Natural killer cell treated with Interleukin-12 subunit alpha and Interleukin-12 subunit beta and Interleukin-15 and Interleukin-18, amount 100 ng/mL, for 72 hours (primary cell): ENCODE data around the gene MGAT5B. TPM values are rescaled to one million over a fixed set of nuclear protein-coding genes. Genes with fewer than 3 reads are reported as not detected.

Experiments
- ATAC-seq, 2 donors: fragments of 150-1000 bp; cut with Tn5 transposase in 1 of 2; sonication (Bioruptor Pico), chemical (Tn5 transposase) in 1 of 2; 2 replicates each; pipeline ENCODE4 v1.10.0; 2021
- DNase-seq: peaks from one replicate; pipeline ENCODE4 v3.0.0; 2022; ENCODE audit warnings: low spot score
- H3K27ac Mint-ChIP-seq, 2 donors: 1 replicate in 1 of 2; 2 replicates in 1 of 2; pipeline ENCODE4 v1.8.0; 2022; ENCODE audit warnings: mixed read lengths in 2 of 2, mild to moderate bottlenecking in 1 of 2, moderate library complexity in 1 of 2
- H3K27me3 Mint-ChIP-seq, 2 donors: 1 replicate in 1 of 2; 2 replicates in 1 of 2; pipeline ENCODE4 v1.8.0; 2022; ENCODE audit warnings: mixed read lengths in 2 of 2
- H3K36me3 Mint-ChIP-seq: one replicate; pipeline ENCODE4 v1.8.0; 2022; ENCODE audit warnings: mixed read lengths
- H3K4me1 Mint-ChIP-seq, 2 donors: 1 replicate in 1 of 2; 2 replicates in 1 of 2; pipeline ENCODE4 v1.8.0; 2022; ENCODE audit warnings: low read depth in 2 of 2, mixed read lengths in 2 of 2, mild to moderate bottlenecking in 1 of 2
- H3K4me3 Mint-ChIP-seq: one replicate; pipeline ENCODE4 v1.8.0; 2022; ENCODE audit warnings: mixed read lengths
- H3K9me3 Mint-ChIP-seq: 2 replicates; pipeline ENCODE4 v1.8.0; 2022; ENCODE audit warnings: mixed read lengths
- total RNA-seq, 2 donors: library from RNA; stranded (reverse); gene quantifications; one replicate each; pipeline ENCODE4 v1.2.3, GENCODE V29; 2022

Gene MGAT5B
- total RNA-seq, 2 donors from 2014 or later, result 0.59 TPM; not detected in 1

GRCh38 chr17:76952402-76952801, 84.2 kb downstream of the MGAT5B start:
- Mint-ChIP-seq H3K36me3 (no peaks in the 10 kb centered on the region), H3K9me3 (no peaks in the 10 kb centered on the region)

GRCh38 chr17:76953066-76953465, 84.9 kb downstream of the MGAT5B start:
- no peak for ATAC-seq
- no peak overlapping the region for H3K4me3 Mint-ChIP-seq
- no peaks in the 10 kb centered on the region for H3K36me3 Mint-ChIP-seq
- H3K27me3 Mint-ChIP-seq, result no peaks in the 10 kb centered on the region
- H3K27ac Mint-ChIP-seq, result no peak overlapping the region
- no peaks in the 10 kb centered on the region for H3K9me3 Mint-ChIP-seq
- DNase-seq, result no peak
- H3K4me1 Mint-ChIP-seq, result no peaks in the 10 kb centered on the region

More at GRCh38 chr17:76952402-76952801, 84.2 kb downstream of the MGAT5B start:
- DNase-seq, result no peak
- Mint-ChIP-seq H3K4me3 (no peak overlapping the region), H3K27ac (no peak overlapping the region), H3K4me1 (no peaks in the 10 kb centered on the region), H3K27me3 (no peaks in the 10 kb centered on the region)
- ATAC-seq, result no peak

- no peaks in the 10 kb centered on the region for H3K27me3 Mint-ChIP-seq
- no peak for DNase-seq
- H3K36me3 Mint-ChIP-seq, result no peaks in the 10 kb centered on the region
- H3K9me3 Mint-ChIP-seq, result no peaks in the 10 kb centered on the region
- no peak for ATAC-seq
- H3K4me1 Mint-ChIP-seq, result no peaks in the 10 kb centered on the region
- H3K4me3 Mint-ChIP-seq, result no peak overlapping the region
- H3K27ac Mint-ChIP-seq, result peak overlapping the region in 1 of 2 donors; percentile 36
Measured at GRCh38 chr17:76953946-76954345, 85.7 kb downstream of the MGAT5B start.

- H3K9me3 Mint-ChIP-seq, result no peaks in the 10 kb centered on the region
- DNase-seq (no peak), ATAC-seq (no peak)
- H3K36me3 Mint-ChIP-seq, result no peaks in the 10 kb centered on the region
- H3K27me3 Mint-ChIP-seq, result no peaks in the 10 kb centered on the region
- no peak overlapping the region for H3K27ac Mint-ChIP-seq
- H3K4me1 Mint-ChIP-seq, result no peaks in the 10 kb centered on the region
- no peak overlapping the region for H3K4me3 Mint-ChIP-seq
Measured at GRCh38 chr17:76955191-76955590, 87.0 kb downstream of the MGAT5B start.

- H3K27ac Mint-ChIP-seq, result no peak overlapping the region
- H3K4me3 Mint-ChIP-seq, result no peak overlapping the region
- H3K4me1 Mint-ChIP-seq, result no peaks in the 10 kb centered on the region
- no peaks in the 10 kb centered on the region for H3K9me3 Mint-ChIP-seq
- ATAC-seq, result no peak
- H3K27me3 Mint-ChIP-seq, result no peaks in the 10 kb centered on the region
- no peak for DNase-seq
- H3K36me3 Mint-ChIP-seq, result no peaks in the 10 kb centered on the region
Measured at GRCh38 chr17:76956846-76957540, 88.8 kb downstream of the MGAT5B start.

- H3K36me3 Mint-ChIP-seq, result no peaks in the 10 kb centered on the region
- H3K27me3 Mint-ChIP-seq, result peaks cover 0 to 3% of the 10 kb centered on the region in 2 donors
- no peak overlapping the region for H3K4me3 Mint-ChIP-seq
- DNase-seq, result no peak
- no peak overlapping the region for H3K27ac Mint-ChIP-seq
- H3K9me3 Mint-ChIP-seq, result no peaks in the 10 kb centered on the region
- ATAC-seq, result no peak
- H3K4me1 Mint-ChIP-seq, result no peaks in the 10 kb centered on the region
Measured at GRCh38 chr17:76957678-76958464, 89.7 kb downstream of the MGAT5B start.

GRCh38 chr17:76958974-76959373, 90.8 kb downstream of the MGAT5B start:
- Mint-ChIP-seq H3K27ac (no peak overlapping the region), H3K4me3 (no peak overlapping the region), H3K9me3 (no peaks in the 10 kb centered on the region), H3K36me3 (no peaks in the 10 kb centered on the region), H3K4me1 (no peaks in the 10 kb centered on the region), H3K27me3 (peaks cover 0 to 3% of the 10 kb centered on the region in 2 donors)
- DNase-seq, result no peak
- no peak for ATAC-seq

- H3K4me1 Mint-ChIP-seq, result no peaks in the 10 kb centered on the region
- no peaks in the 10 kb centered on the region for H3K9me3 Mint-ChIP-seq
- peaks cover 0 to 6% of the 10 kb centered on the region in 2 donors for H3K27me3 Mint-ChIP-seq
- no peak overlapping the region for H3K4me3 Mint-ChIP-seq
- DNase-seq (no peak), ATAC-seq (no peak)
- no peak overlapping the region for H3K27ac Mint-ChIP-seq
- no peaks in the 10 kb centered on the region for H3K36me3 Mint-ChIP-seq
Measured at GRCh38 chr17:76961869-76962268, 93.7 kb downstream of the MGAT5B start.

- ATAC-seq (no peak), DNase-seq (no peak)
- H3K9me3 Mint-ChIP-seq, result no peaks in the 10 kb centered on the region
- H3K4me1 Mint-ChIP-seq, result no peaks in the 10 kb centered on the region
- no peak overlapping the region for H3K4me3 Mint-ChIP-seq
- H3K27ac Mint-ChIP-seq, result no peak overlapping the region
- no peaks in the 10 kb centered on the region for H3K36me3 Mint-ChIP-seq
- H3K27me3 Mint-ChIP-seq, result peaks cover 6 to 8% of the 10 kb centered on the region in 2 donors
Measured at GRCh38 chr17:76962858-76963257, 94.7 kb downstream of the MGAT5B start.

- no peak for DNase-seq
- no peak for ATAC-seq
- H3K9me3 Mint-ChIP-seq, result no peaks in the 10 kb centered on the region
- H3K36me3 Mint-ChIP-seq, result no peaks in the 10 kb centered on the region
- peaks cover 18 to 25% of the 10 kb centered on the region in 2 donors for H3K27me3 Mint-ChIP-seq
- peaks cover 5 to 7% of the 10 kb centered on the region in 2 donors for H3K4me1 Mint-ChIP-seq
- H3K4me3 Mint-ChIP-seq, result no peak overlapping the region
- no peak overlapping the region for H3K27ac Mint-ChIP-seq
Measured at GRCh38 chr17:76966016-76966415, 97.8 kb downstream of the MGAT5B start.

- H3K36me3 Mint-ChIP-seq, result no peaks in the 10 kb centered on the region
- H3K4me1 Mint-ChIP-seq, result peaks cover 5 to 7% of the 10 kb centered on the region in 2 donors
- no peak for DNase-seq
- no peaks in the 10 kb centered on the region for H3K9me3 Mint-ChIP-seq
- peaks cover 18 to 27% of the 10 kb centered on the region in 2 donors for H3K27me3 Mint-ChIP-seq
- H3K4me3 Mint-ChIP-seq, result no peak overlapping the region
- no peak for ATAC-seq
- no peak overlapping the region for H3K27ac Mint-ChIP-seq
Measured at GRCh38 chr17:76966486-76967181, 98.4 kb downstream of the MGAT5B start.

- no peak overlapping the region for H3K27ac Mint-ChIP-seq
- peaks cover 16 to 27% of the 10 kb centered on the region in 2 donors for H3K27me3 Mint-ChIP-seq
- H3K9me3 Mint-ChIP-seq, result no peaks in the 10 kb centered on the region
- H3K4me1 Mint-ChIP-seq, result peaks cover 5 to 7% of the 10 kb centered on the region in 2 donors
- H3K36me3 Mint-ChIP-seq, result no peaks in the 10 kb centered on the region
- ATAC-seq, result no peak
- H3K4me3 Mint-ChIP-seq, result no peak overlapping the region
- no peak for DNase-seq
Measured at GRCh38 chr17:76967762-76968161, 99.6 kb downstream of the MGAT5B start.

- H3K36me3 Mint-ChIP-seq, result no peaks in the 10 kb centered on the region
- peak; percentile 76 to 83 for ATAC-seq
- H3K9me3 Mint-ChIP-seq, result no peaks in the 10 kb centered on the region
- H3K4me1 Mint-ChIP-seq, result peaks cover 5 to 7% of the 10 kb centered on the region in 2 donors
- DNase-seq, result no peak
- peaks cover 21 to 27% of the 10 kb centered on the region in 2 donors for H3K27me3 Mint-ChIP-seq
- H3K27ac Mint-ChIP-seq, result no peak overlapping the region
- H3K4me3 Mint-ChIP-seq, result peak overlapping the region; percentile 71
Measured at GRCh38 chr17:76968707-76969597, 100.7 kb downstream of the MGAT5B start.
